ENCODE results near the gene DIO3.

The DIO3 gene

GRCh38 chr14:101584055-101584859 is 23.0 kb downstream of the DIO3 start:
- FAIRE-seq = no peak

GRCh38 chr14:101585211-101585610 is 23.9 kb downstream of the DIO3 start:
- FAIRE-seq = no peak

- FAIRE-seq = no peak
These were observed 25.5 kb downstream of the DIO3 start for GRCh38 chr14:101586531-101587430.

- FAIRE-seq = no peak
These were observed 26.2 kb downstream of the DIO3 start for GRCh38 chr14:101587441-101587911.

- FAIRE-seq = no peak
These were observed 27.1 kb downstream of the DIO3 start for GRCh38 chr14:101588286-101588975.

- FAIRE-seq = no peak
These were observed 27.7 kb downstream of the DIO3 start for GRCh38 chr14:101588990-101589389.

GRCh38 chr14:101589486-101590015 is 28.3 kb downstream of the DIO3 start:
- no peak for FAIRE-seq

- no peak for FAIRE-seq
These were observed 28.8 kb downstream of the DIO3 start for GRCh38 chr14:101590062-101590461.

GRCh38 chr14:101590616-101591015 is 29.3 kb downstream of the DIO3 start:
- FAIRE-seq = no peak

- FAIRE-seq = no peak
These were observed 29.8 kb downstream of the DIO3 start for GRCh38 chr14:101591121-101591520.

- FAIRE-seq = no peak
These were observed 30.3 kb downstream of the DIO3 start for GRCh38 chr14:101591582-101591981.

GRCh38 chr14:101593411-101594238 is 32.3 kb downstream of the DIO3 start:
- FAIRE-seq = no peak

GRCh38 chr14:101594511-101595148 is 33.3 kb downstream of the DIO3 start:
- FAIRE-seq = no peak

GRCh38 chr14:101595349-101595748 is 34.1 kb downstream of the DIO3 start:
- FAIRE-seq = no peak

GRCh38 chr14:101595887-101596721 is 34.8 kb downstream of the DIO3 start:
- no peak for FAIRE-seq

GRCh38 chr14:101596742-101597141 is 35.4 kb downstream of the DIO3 start:
- FAIRE-seq = no peak

GRCh38 chr14:101598159-101598558 is 36.9 kb downstream of the DIO3 start:
- no peak for FAIRE-seq

GRCh38 chr14:101598571-101599233 is 37.4 kb downstream of the DIO3 start:
- FAIRE-seq = no peak

GRCh38 chr14:101599234-101599885 is 38.1 kb downstream of the DIO3 start:
- no peak for FAIRE-seq
